ENCODE measurements around the gene PLD4.
"Not testable (repeated sequence)": the region's sequence is repeated elsewhere in the genome, so short reads cannot be mapped to it uniquely, and the experiment has no call there.

PLD4 gene

DNA sequence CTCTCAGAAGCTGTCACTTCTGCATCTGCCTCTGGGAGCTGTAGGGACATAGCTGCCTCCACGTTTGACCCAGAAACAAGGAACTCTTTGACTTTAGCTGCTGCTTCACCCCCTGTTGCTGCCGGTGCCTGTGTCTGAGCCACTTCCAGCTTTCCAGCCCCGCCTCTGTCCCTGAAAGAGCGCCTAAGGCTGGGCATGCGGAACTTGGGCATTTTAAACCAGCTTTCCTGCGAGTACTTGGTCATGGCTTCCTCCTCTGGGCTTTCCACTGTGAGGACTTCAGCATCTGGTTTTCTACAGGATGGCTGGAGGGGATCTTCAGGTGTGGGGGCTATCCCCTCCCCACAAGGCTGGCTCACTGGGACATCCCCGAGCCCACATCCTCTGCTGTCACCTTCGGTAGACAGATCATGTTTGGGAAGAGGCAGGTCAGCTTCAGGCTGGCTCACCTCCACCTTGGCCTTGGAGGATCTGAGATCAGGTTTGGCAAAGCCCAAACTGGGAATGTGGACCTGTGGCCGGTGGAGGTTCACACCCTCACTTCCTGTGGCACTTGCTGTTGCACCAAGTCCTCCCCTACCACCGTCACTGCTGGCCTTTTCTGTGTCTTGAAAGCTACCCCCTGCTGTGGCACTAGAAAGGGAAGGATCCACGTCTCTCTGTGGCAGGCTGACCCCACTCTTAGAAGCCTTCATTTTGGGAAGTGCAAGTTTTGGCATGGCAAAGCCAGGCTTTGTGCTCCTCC lies 15.2 kb downstream of the PLD4 start:
- no peak overlapping the region for H3K4me3 ChIP-seq (ENCODE audit: low read depth, low read length)

DNA sequence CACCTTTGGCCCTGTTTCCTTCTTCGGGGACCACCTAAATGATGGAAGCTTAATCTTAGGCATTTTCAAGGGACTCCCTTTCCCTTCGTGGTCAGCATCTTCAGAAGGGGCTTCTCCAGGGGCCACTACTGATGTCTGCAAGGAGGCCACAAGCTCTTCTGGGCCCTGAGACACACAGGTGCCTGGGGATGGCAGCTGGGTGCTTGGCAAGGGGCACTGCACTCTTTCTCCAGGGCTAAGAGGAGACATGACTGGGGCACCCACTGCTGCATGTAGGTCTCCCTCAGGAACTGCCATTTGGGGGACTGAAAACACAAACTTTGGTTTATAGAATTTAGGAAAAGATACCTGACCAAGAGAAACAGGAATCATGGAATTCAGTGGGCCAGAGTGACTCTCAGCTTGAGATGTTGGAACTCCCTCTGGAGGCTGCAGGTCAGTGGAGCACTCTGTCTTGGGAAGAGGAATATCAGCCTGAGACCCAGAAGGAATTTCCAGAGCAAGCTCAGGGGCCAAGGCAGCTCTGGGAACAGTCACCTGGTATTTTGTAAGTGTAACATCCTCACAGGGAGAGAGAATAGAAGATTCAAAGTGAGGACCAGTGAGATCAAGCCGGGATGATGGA lies 16.0 kb downstream of the PLD4 start:
- H3K4me3 ChIP-seq (ENCODE audit: low read depth, low read length): no peak overlapping the region

GRCh38 chr14:104941508-104942365 lies 17.1 kb downstream of the PLD4 start:
- H3K4me3 ChIP-seq (ENCODE audit: low read depth, low read length): no peak overlapping the region

GRCh38 chr14:104942586-104942985 lies 17.9 kb downstream of the PLD4 start:
- no peak overlapping the region for H3K4me3 ChIP-seq (ENCODE audit: low read depth, low read length)

DNA sequence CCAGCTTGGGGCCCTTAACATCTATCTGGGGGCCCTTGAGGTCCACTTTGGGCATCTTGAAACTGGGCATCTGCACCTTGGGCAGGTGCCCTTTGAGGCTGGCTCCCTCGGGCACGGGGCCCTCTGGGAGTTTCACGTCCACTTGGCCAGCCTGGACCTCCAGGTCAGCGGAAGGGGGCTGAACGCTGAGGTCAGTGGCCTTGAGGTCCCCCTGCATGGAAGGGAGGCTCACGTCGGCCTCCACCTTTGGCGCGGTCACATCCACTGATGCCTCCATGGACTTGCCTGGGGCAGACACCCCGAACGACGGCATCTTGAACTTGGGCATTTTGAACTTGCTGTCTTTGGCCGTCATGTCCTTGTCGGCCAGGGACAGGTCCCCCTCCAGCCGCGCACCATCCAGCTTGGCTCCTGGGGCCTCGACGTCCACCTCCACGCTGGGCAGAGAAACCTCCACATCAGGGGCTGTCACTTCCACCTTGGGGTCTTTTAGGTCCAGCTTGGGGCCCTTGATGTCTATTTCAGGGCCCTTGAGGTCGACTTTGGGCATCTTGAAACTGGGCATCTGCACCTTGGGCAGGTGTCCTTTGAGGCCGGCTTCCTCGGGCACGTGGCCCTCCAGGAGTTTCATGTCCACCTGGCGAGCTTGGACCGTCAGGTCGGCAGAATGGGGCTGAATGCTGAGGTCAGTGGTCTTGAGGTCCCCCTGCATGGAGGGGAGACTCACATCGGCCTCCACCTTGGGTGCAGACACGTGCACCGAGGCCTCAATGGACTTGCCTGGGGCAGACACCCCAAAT lies 18.7 kb downstream of the PLD4 start:
- H3K4me3 ChIP-seq (ENCODE audit: low read depth, low read length): not testable (repeated sequence)

DNA sequence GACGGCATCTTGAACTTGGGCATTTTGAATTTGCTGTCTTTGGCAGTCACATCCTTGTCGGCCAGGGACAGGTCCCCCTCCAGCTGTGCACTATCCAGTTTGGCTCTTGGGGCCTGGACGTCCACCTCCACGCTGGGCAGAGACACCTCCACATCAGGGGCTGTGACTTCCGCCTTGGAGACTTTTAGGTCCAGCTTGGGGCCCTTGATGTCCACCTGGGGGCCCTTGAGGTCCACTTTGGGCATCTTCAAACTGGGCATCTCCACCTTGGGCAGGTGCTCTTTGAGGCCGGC lies 19.3 kb downstream of the PLD4 start:
- not testable (repeated sequence) for H3K4me3 ChIP-seq (ENCODE audit: low read depth, low read length)

GRCh38 chr14:104944436-104945205 lies 19.9 kb downstream of the PLD4 start:
- not testable (repeated sequence) for H3K4me3 ChIP-seq (ENCODE audit: low read depth, low read length)

GRCh38 chr14:104945266-104945665 lies 20.6 kb downstream of the PLD4 start:
- not testable (repeated sequence) for H3K4me3 ChIP-seq (ENCODE audit: low read depth, low read length)

- H3K4me3 ChIP-seq (ENCODE audit: low read depth, low read length): not testable (repeated sequence)
Observed at GRCh38 chr14:104945986-104946965, 21.6 kb downstream of the PLD4 start.

GRCh38 chr14:104947201-104947600 lies 22.5 kb downstream of the PLD4 start:
- not testable (repeated sequence) for H3K4me3 ChIP-seq (ENCODE audit: low read depth, low read length)

DNA sequence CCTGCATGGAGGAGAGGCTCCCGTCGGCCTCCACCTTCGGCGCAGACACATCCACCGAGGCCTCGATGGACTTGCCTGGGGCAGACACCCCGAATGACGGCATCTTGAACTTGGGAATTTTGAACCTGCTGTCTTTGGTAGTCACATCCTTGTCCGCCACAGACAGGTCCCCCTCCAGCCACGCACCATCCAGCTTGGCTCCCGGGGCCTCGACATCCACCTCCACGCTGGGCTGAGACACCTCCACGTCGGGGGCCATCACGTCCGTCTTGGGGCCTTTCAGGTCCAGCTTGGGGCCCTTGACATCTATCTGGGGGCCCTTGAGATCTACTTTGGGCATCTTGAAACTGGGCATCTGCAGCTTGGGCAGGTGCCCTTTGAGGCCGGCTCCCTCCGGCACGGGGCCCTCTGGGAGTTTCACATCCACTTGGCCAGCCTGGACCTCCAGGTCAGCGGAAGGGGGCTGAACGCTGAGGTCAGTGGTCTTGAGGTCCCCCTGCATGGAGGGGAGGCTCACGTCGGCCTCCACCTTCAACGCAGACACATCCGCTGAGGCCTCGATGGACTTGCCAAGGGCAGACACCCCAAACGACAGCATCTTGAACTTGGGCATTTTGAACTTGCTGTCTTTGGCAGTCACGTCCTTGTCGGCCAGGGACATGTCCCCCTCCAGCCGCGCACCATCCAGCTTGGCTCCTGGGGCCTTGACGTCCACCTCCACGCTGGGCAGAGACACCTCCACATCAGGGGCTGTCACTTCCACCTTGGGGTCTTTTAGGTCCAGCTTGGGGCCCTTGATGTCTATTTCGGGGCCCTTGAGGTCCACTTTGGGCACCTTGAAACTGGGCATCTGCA lies 23.4 kb downstream of the PLD4 start:
- H3K4me3 ChIP-seq (ENCODE audit: low read depth, low read length): not testable (repeated sequence)

GRCh38 chr14:104948736-104949031 lies 24.0 kb downstream of the PLD4 start:
- H3K4me3 ChIP-seq (ENCODE audit: low read depth, low read length): no peak overlapping the region

GRCh38 chr14:104949406-104949955 lies 24.8 kb downstream of the PLD4 start:
- H3K4me3 ChIP-seq (ENCODE audit: low read depth, low read length): not testable (repeated sequence)

DNA sequence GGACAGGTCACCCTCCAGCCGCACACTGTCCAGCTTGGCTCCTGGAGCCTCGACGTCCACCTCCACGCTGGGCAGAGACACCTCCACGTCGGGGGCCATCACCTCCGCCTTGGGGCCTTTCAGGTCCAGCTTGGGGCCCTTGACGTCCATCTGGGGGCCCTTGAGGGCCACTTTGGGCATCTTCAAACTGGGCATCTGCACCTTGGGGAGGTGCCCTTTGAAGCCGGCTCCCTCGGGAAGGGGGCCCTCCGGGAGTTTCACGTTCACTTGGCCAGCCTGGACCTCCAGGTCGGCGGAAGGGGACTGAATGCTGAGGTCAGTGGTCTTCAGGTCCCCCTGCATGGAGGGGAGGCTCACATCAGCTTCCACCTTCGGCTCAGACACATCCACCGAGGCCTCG lies 25.3 kb downstream of the PLD4 start:
- H3K4me3 ChIP-seq (ENCODE audit: low read depth, low read length): no peak overlapping the region

DNA sequence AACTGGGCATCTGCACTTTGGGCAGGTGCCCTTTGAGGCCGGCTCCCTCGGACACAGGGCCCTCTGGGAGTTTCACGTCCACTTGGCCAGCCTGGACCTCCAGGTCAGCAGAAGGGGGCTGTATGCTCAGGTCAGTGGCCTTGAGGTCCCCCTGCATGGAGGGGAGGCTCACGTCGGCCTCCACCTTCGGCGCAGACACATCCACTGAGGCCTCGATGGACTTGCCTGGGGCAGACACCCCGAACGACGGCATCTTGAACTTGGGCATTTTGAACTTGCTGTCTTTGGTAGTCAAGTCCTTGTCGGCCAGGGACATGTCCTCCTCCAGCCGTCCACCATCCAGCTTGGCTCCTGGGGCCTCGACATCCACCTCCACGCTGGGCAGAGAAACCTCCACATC lies 26.0 kb downstream of the PLD4 start:
- not testable (repeated sequence) for H3K4me3 ChIP-seq (ENCODE audit: low read depth, low read length)

GRCh38 chr14:104951863-104952657 lies 27.4 kb downstream of the PLD4 start:
- not testable (repeated sequence) for H3K4me3 ChIP-seq (ENCODE audit: low read depth, low read length)

DNA sequence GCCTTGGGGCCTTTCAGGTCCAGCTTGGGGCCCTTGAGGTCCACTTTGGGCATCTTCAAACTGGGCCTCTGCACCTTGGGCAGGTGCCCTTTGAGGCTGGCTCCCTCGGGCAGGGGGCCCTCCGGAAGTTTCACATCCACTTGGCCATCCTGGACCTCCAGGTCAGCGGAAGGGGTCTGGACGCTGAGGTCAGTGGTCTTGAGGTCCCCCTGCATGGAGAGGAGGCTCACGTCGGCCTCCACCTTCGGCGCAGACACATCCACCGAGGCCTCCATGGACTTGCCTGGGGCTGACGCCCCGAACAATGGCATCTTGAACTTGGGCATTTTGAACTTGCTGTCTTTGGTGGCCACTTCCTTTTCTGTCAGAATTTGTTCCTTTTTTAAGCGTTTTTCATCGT lies 28.4 kb downstream of the PLD4 start:
- H3K4me3 ChIP-seq (ENCODE audit: low read depth, low read length): no peak overlapping the region
